ENCODE data around the gene NRAP. TPM values are rescaled to one million over a fixed set of nuclear protein-coding genes. Genes with fewer than 3 reads are reported as not detected.

NRAP gene
- total RNA-seq, 1 experiment from 2014 or later, result not detected

DNA sequence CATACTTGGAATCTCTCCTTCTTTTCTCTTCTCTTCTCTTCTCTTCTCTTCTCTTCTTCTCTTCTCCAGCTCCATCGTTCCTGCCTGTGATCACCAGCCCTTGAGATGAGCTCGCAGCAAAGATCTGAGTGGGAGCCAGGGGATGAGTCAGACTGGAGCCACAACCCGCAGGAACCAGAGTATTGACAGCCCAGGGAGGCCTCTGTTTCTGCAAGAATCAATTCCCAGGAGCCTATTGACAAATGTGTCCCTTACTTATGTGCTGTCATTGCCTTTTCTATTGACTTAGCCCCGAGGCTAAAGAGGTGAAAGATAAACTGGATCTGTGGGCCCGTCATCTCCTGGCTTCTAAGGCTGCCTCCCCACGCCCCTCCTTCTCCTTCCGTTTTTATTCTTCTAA is 124.1 kb downstream of the NRAP start:
- no peaks in the 10 kb centered on the region for H3K36me3 ChIP-seq (ENCODE audit: control insufficient read depth, insufficient read depth, low read length)
- peaks cover 20% of the 10 kb centered on the region for H3K27me3 ChIP-seq (ENCODE audit: control insufficient read depth, insufficient read depth, low read length)
- no peak overlapping the region for H3K4me3 ChIP-seq (ENCODE audit: low read depth in 2 of 2, low read length in 2 of 2)
- DNase-seq (ENCODE audit: low read depth, low spot score) (no peak), ATAC-seq (no peak)
- POLR2A ChIA-PET, result no interaction called here
- H3K27ac ChIP-seq (ENCODE audit: low read length), result no peak overlapping the region
- CTCF ChIA-PET, result no interaction called here
- TF ChIP-seq, protein P1, sequence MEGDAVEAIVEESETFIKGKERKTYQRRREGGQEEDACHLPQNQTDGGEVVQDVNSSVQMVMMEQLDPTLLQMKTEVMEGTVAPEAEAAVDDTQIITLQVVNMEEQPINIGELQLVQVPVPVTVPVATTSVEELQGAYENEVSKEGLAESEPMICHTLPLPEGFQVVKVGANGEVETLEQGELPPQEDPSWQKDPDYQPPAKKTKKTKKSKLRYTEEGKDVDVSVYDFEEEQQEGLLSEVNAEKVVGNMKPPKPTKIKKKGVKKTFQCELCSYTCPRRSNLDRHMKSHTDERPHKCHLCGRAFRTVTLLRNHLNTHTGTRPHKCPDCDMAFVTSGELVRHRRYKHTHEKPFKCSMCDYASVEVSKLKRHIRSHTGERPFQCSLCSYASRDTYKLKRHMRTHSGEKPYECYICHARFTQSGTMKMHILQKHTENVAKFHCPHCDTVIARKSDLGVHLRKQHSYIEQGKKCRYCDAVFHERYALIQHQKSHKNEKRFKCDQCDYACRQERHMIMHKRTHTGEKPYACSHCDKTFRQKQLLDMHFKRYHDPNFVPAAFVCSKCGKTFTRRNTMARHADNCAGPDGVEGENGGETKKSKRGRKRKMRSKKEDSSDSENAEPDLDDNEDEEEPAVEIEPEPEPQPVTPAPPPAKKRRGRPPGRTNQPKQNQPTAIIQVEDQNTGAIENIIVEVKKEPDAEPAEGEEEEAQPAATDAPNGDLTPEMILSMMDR (IDR thresholded peaks at IDR 0.05), result no peak
- TF ChIP-seq REST (IDR thresholded peaks at IDR 0.05; ENCODE audit: insufficient read depth in 1 of 2, low read depth in 2 of 2, low read length in 1 of 2), result no peak
- TF ChIP-seq TCF7L2 (IDR thresholded peaks at IDR 0.05; ENCODE audit: low read depth, low read length), result no peak
- no peak for TF ChIP-seq SIN3A (IDR thresholded peaks at IDR 0.05; ENCODE audit: borderline replicate concordance, insufficient read depth, low read depth, low read length)
- TF ChIP-seq POLR2AphosphoS5 (IDR thresholded peaks at IDR 0.05; ENCODE audit: low read depth, low read length), result no peak
- in situ Hi-C loops (cut with HindIII; ENCODE audit: low pct_unique_long_range_greater_than_20kb, low sequenced_read_pairs), result no loop called here
- intact Hi-C loops (cut with micrococcal nuclease; ENCODE audit: unreplicated experiment), result no loop called here
- no peaks in the 10 kb centered on the region for H3K9me3 ChIP-seq (ENCODE audit: control insufficient read depth, insufficient read depth, low read depth, low read length)
- no TSS peak for BruUV-seq (replicated peaks)
- H3K4me1 ChIP-seq (ENCODE audit: control insufficient read depth, insufficient read depth, low read length), result no peaks in the 10 kb centered on the region

Other genes starting within 250 kb of the NRAP start
- 0.13 TPM for gene HABP2, start 111.0 kb downstream of the NRAP start, total RNA-seq (2021; ENCODE audit: unreplicated experiment)
- 38.2 TPM for gene CASP7, start 15.9 kb upstream of the NRAP start, total RNA-seq (2021; ENCODE audit: unreplicated experiment)
- gene PLEKHS1, start 87.6 kb upstream of the NRAP start, total RNA-seq (2021; ENCODE audit: unreplicated experiment), result 0.21 TPM
- 15.0 TPM for gene DCLRE1A, start 190.0 kb upstream of the NRAP start, total RNA-seq (2021; ENCODE audit: unreplicated experiment)
- gene NHLRC2, start 190.6 kb upstream of the NRAP start, total RNA-seq (2021; ENCODE audit: unreplicated experiment), result 47.3 TPM

Data from Panc1 (cell line).